HEK293T (cell line): Measurements from ENCODE around the gene TIGD6.

Experiments used
- CTCF ChIA-PET: fragments of 350-600 bp; formaldehyde crosslinking; extraction: SDS; loops from one replicate; lab custom pipeline; 2021; ENCODE audit warnings: antibody characterized with exemption, inconsistent platforms; lab: Yijun Ruan, JAX
- POLR2A ChIA-PET: fragments of 350-600 bp; formaldehyde crosslinking; extraction: SDS; loops from one replicate; lab custom pipeline; 2020; ENCODE audit warnings: antibody characterized with exemption, inconsistent platforms; lab: Yijun Ruan, JAX
- DNase-seq: peaks from one replicate; pipeline ENCODE4 v3.0.0; 2012; ENCODE audit warnings: mixed read lengths; ENCODE audit errors: extremely low spot score
- ARNT ChIP-seq: fragments of 450-650 bp; IDR thresholded peaks from 2 replicates; pipeline ENCODE4 v1.6.1; 2017; ENCODE audit warnings: mild to moderate bottlenecking
- BHLHE40 ChIP-seq: fragments of 450-650 bp; IDR thresholded peaks from 2 replicates; pipeline ENCODE4 v1.6.1; 2016; ENCODE audit warnings: mild to moderate bottlenecking, moderate library complexity, borderline replicate concordance
- CTBP1 ChIP-seq: fragments of 450-650 bp; IDR thresholded peaks from 2 replicates; pipeline ENCODE4 v1.6.1; 2016; ENCODE audit warnings: borderline replicate concordance
- ELF4 ChIP-seq: fragments of 450-650 bp; IDR thresholded peaks from 2 replicates; pipeline ENCODE4 v1.6.1; 2017; ENCODE audit warnings: antibody characterized with exemption
- FOXA1 ChIP-seq: fragments of 450-650 bp; IDR thresholded peaks from 2 replicates; pipeline ENCODE4 v1.6.1; 2016; ENCODE audit warnings: mild to moderate bottlenecking
- FOXK2 ChIP-seq: fragments of 450-650 bp; IDR thresholded peaks from 2 replicates; pipeline ENCODE4 v1.6.1; 2016; ENCODE audit warnings: mild to moderate bottlenecking
- FOXM1 ChIP-seq: fragments of 450-650 bp; IDR thresholded peaks from 2 replicates; pipeline ENCODE4 v1.6.1; 2017; ENCODE audit warnings: mild to moderate bottlenecking, borderline replicate concordance
- HDGF ChIP-seq: fragments of 450-650 bp; IDR thresholded peaks from 2 replicates; pipeline ENCODE4 v1.6.1; 2017; ENCODE audit warnings: antibody characterized with exemption, borderline replicate concordance
- L3MBTL2 ChIP-seq: fragments of 450-650 bp; conservative IDR thresholded peaks from 2 replicates; pipeline ENCODE4 v1.6.1; 2016; ENCODE audit warnings: mild to moderate bottlenecking
- LEF1 ChIP-seq: fragments of 450-650 bp; IDR thresholded peaks from 2 replicates; pipeline ENCODE4 v1.6.1; 2017; ENCODE audit warnings: mild to moderate bottlenecking, borderline replicate concordance
- NFRKB ChIP-seq: fragments of 450-650 bp; IDR thresholded peaks from 2 replicates; pipeline ENCODE4 v1.6.1; 2016; ENCODE audit warnings: mild to moderate bottlenecking, moderate library complexity
- SP1 ChIP-seq: fragments of 450-650 bp; IDR thresholded peaks from 2 replicates; pipeline ENCODE4 v1.6.1; 2017
- SUZ12 ChIP-seq: fragments of 450-650 bp; IDR thresholded peaks from 2 replicates; pipeline ENCODE4 v1.6.1; 2016; ENCODE audit warnings: mild to moderate bottlenecking
- TARDBP ChIP-seq: fragments of 450-650 bp; IDR thresholded peaks from 2 replicates; pipeline ENCODE4 v1.6.1; 2016
- ZNF384 ChIP-seq: fragments of 450-650 bp; IDR thresholded peaks from 2 replicates; pipeline ENCODE4 v1.6.1; 2016
- TF ChIP-seq, protein P1 (sequence below): fragments of 450-650 bp; IDR thresholded peaks from 2 replicates; pipeline ENCODE4 v1.6.1; 2016

TIGD6 gene

DNA sequence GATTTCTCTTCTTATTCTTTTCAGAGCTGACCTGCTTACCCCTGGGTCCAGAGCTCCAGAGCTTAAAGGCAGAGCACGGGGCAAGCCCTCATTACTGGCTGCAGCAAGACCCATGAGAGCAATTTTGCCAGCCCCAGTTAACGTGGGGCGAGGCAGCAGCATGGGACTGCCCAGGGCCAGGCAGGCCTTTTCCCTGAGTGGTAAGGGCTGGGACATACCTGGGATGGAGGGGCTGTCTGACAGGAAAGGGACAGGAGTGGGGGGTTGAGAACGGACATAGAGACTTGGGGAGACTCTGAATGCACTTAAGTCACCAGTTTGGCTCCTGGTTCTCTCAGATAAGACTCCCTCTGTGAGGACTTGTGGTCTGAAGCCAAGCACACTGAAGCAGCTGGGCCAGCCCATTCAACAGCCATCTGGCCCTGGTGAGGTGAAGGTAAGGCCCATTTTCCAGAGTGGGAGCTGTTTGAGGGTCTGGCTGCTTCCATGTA, 26.3 kb upstream of the TIGD6 start:
- TF ChIP-seq L3MBTL2 = no peak
- no peak for TF ChIP-seq TARDBP
- TF ChIP-seq, protein P1, sequence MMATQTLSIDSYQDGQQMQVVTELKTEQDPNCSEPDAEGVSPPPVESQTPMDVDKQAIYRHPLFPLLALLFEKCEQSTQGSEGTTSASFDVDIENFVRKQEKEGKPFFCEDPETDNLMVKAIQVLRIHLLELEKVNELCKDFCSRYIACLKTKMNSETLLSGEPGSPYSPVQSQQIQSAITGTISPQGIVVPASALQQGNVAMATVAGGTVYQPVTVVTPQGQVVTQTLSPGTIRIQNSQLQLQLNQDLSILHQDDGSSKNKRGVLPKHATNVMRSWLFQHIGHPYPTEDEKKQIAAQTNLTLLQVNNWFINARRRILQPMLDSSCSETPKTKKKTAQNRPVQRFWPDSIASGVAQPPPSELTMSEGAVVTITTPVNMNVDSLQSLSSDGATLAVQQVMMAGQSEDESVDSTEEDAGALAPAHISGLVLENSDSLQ = no peak
- no peak for TF ChIP-seq FOXA1
- TF ChIP-seq SP1 = no peak
- no peak for TF ChIP-seq ZNF384
- no peak for TF ChIP-seq CTBP1
- no peak for TF ChIP-seq FOXM1
- no peak for TF ChIP-seq ELF4
- no peak for TF ChIP-seq NFRKB
- no peak for TF ChIP-seq FOXK2
- POLR2A ChIA-PET = no interaction called here
- no peak for DNase-seq
- CTCF ChIA-PET = no interaction called here

DNA sequence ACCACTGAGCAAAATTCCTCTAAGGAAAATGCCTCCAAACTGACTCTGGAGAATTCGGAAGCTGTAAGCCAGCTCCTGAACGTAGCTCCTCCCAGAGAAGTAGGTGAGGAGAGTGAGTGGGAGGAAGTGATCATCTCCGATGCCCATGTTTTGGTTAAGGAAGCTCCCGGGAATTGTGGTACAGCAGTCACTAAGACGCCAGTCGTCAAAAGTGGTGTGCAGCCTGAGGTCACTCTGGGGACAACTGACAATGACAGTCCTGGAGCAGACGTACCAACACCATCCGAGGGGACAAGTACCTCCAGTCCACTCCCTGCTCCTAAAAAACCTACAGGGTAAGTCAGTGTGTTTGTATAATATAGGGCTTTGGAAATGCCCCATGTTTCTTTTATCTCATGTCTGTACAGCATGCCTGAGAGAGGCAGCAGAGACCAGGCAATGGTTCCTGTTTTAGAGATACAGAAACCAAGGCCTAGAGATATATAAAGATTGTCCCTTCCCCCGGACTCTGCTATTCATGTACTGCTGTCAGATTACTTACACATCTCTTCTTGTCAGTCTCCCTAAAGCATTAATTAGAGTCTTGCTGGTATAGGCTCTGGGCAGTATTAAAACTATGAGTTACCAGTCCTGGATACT, 24.0 kb upstream of the TIGD6 start:
- TF ChIP-seq FOXK2 = no peak
- no peak for TF ChIP-seq SUZ12
- no peak for TF ChIP-seq FOXA1
- TF ChIP-seq BHLHE40 = no peak
- TF ChIP-seq SP1 = no peak
- TF ChIP-seq ARNT = no peak
- TF ChIP-seq ZNF384 = no peak
- no peak for TF ChIP-seq HDGF
- TF ChIP-seq FOXM1 = no peak
- TF ChIP-seq LEF1 = no peak
- no peak for TF ChIP-seq TARDBP
- TF ChIP-seq NFRKB = no peak
- no peak for TF ChIP-seq L3MBTL2
- CTCF ChIA-PET = no interaction called here
- POLR2A ChIA-PET = no interaction called here
- no peak for DNase-seq

DNA sequence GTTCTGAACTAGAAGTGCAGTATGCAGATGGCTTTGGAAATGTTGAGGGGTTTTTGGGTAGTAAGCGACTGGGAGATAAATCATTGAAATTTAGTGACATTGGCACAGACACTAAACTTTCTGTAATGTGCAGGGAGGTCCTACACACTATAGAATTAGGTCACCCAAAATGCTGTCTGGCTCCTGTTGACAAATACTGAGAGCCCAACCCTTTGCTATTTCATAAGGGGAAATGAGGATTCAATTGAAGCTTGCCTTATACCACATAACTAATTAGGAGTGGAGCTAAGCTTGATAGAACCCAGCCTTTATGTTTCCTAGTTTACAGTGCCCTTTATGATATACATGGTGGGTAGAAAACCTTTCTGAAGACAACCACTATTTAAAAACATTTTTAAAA, 22.7 kb upstream of the TIGD6 start:
- TF ChIP-seq FOXK2 (no peak), SP1 (no peak), SUZ12 (no peak), NFRKB (no peak), FOXA1 (no peak), L3MBTL2 (no peak), ZNF384 (no peak), ARNT (no peak)
- TF ChIP-seq, protein P1 = no peak
- no peak for DNase-seq
- POLR2A ChIA-PET = no interaction called here
- CTCF ChIA-PET = no interaction called here

DNA sequence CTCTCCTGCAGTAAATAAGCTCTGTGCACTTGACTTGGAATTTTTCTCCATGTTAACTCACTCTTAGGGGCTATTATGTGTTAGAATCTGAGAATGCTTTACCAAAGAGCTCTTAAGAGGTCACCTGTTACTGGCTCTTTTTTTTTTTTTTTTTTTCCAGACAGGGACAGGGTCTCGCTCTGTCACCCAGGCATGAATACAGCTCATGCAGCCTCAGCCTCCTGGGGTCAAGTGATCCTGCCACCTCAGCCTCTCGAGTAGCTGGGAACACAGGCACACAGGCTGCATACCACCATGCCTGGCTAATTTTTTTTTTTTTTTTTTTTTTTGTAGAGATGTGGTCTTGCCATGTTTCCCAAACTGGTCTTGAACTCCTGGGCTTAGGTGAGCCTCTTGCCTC, 22.2 kb upstream of the TIGD6 start:
- no peak for DNase-seq
- ChIA-PET POLR2A (no interaction called here), CTCF (no interaction called here)
- no peak for TF ChIP-seq FOXM1
- TF ChIP-seq ARNT = no peak
- TF ChIP-seq, protein P1 = no peak
- TF ChIP-seq ZNF384 = no peak
- no peak for TF ChIP-seq TARDBP
- no peak for TF ChIP-seq LEF1
- no peak for TF ChIP-seq L3MBTL2
- no peak for TF ChIP-seq FOXK2
- TF ChIP-seq CTBP1 = no peak
- TF ChIP-seq BHLHE40 = no peak
- TF ChIP-seq SP1 = no peak
- no peak for TF ChIP-seq NFRKB
- no peak for TF ChIP-seq HDGF

DNA sequence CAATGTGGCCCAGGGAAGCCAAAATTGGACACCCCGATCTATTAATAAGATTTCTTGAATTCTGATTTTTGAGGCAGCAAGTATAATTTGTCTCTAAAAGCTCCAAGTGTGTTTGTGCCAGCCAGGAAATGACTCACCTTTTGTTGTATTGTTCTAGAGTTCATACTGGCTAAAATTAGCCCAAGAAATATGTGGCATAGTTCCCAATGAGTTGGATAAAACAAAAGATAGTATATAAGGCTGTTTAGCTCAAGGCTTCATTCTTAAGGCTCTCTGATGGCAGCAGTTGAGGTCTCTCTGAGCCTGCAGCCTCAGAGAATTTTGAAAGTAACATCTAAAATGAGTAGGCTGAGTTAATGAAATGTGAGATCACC, 21.7 kb upstream of the TIGD6 start:
- TF ChIP-seq FOXM1 = no peak
- TF ChIP-seq ARNT = no peak
- no peak for TF ChIP-seq TARDBP
- TF ChIP-seq SP1 = no peak
- TF ChIP-seq BHLHE40 = no peak
- no peak for TF ChIP-seq FOXA1
- TF ChIP-seq, protein P1 = no peak
- no peak for TF ChIP-seq L3MBTL2
- TF ChIP-seq LEF1 = no peak
- no peak for TF ChIP-seq ZNF384
- no peak for TF ChIP-seq SUZ12
- TF ChIP-seq CTBP1 = no peak
- no peak for TF ChIP-seq NFRKB
- no peak for TF ChIP-seq ELF4
- TF ChIP-seq HDGF = no peak
- no peak for TF ChIP-seq FOXK2
- ChIA-PET CTCF (no interaction called here), POLR2A (no interaction called here)
- no peak for DNase-seq
